HG03439 (cell line): ENCODE data around the gene CYSLTR2.
"Not testable (repeated sequence)": the region's sequence is repeated elsewhere in the genome, so short reads cannot be mapped to it uniquely, and the experiment has no call there.

Experiments
- ATAC-seq: cut with Tn5 transposase; IDR thresholded peaks from one replicate; pipeline ENCODE4 v1.9.1; 2021; ENCODE audit warnings: mild to moderate bottlenecking, moderate library complexity; ENCODE audit not compliant: unreplicated experiment

CYSLTR2 gene

GRCh38 chr13:48644141-48644540 is 9.6 kb upstream of the CYSLTR2 start:
- no peak for ATAC-seq

- no peak for ATAC-seq
Measured at GRCh38 chr13:48644951-48645350, 8.8 kb upstream of the CYSLTR2 start.

- no peak for ATAC-seq
Measured at GRCh38 chr13:48645845-48646244, 7.9 kb upstream of the CYSLTR2 start.

- ATAC-seq, result no peak
Measured at GRCh38 chr13:48646791-48647190, 6.9 kb upstream of the CYSLTR2 start.

- no peak for ATAC-seq
Measured at GRCh38 chr13:48647625-48648024, 6.1 kb upstream of the CYSLTR2 start.

- ATAC-seq, result no peak
Measured at GRCh38 chr13:48648446-48648845, 5.3 kb upstream of the CYSLTR2 start.

GRCh38 chr13:48652851-48653471 is 768 bp upstream of the CYSLTR2 start:
- ATAC-seq, result no peak

- ATAC-seq, result no peak
Measured at GRCh38 chr13:48654511-48654910, 782 bp downstream of the CYSLTR2 start.

GRCh38 chr13:48655291-48655690 is 1.6 kb downstream of the CYSLTR2 start:
- ATAC-seq, result no peak

- no peak for ATAC-seq
Measured at GRCh38 chr13:48656608-48657007, 2.9 kb downstream of the CYSLTR2 start.

GRCh38 chr13:48660361-48661076 is 6.8 kb downstream of the CYSLTR2 start:
- no peak for ATAC-seq

- no peak for ATAC-seq
Measured at GRCh38 chr13:48661107-48661506, 7.4 kb downstream of the CYSLTR2 start.

GRCh38 chr13:48662226-48662625 is 8.5 kb downstream of the CYSLTR2 start:
- ATAC-seq, result no peak

- ATAC-seq, result no peak
Measured at GRCh38 chr13:48667136-48667535, 13.4 kb downstream of the CYSLTR2 start.

- not testable (repeated sequence) for ATAC-seq
Measured at GRCh38 chr13:48671421-48671820, 17.7 kb downstream of the CYSLTR2 start.

GRCh38 chr13:48675247-48675646 is 21.5 kb downstream of the CYSLTR2 start:
- no peak for ATAC-seq

- no peak for ATAC-seq
Measured at GRCh38 chr13:48678316-48678715, 24.6 kb downstream of the CYSLTR2 start.

GRCh38 chr13:48679941-48680680 is 26.4 kb downstream of the CYSLTR2 start:
- no peak for ATAC-seq

- ATAC-seq, result no peak
Measured at GRCh38 chr13:48680756-48681392, 27.1 kb downstream of the CYSLTR2 start.

- ATAC-seq, result no peak
Measured at GRCh38 chr13:48681905-48682304, 28.2 kb downstream of the CYSLTR2 start.

GRCh38 chr13:48682436-48682835 is 28.7 kb downstream of the CYSLTR2 start:
- ATAC-seq, result no peak
